GM12878 (cell line): ENCODE results near the gene TES. TPM values are rescaled to one million over a fixed set of nuclear protein-coding genes. Genes with fewer than 3 reads are reported as not detected.

ENCODE experiments used
- ATAC-seq: fragments of 200-7000 bp; cut with Tn5 transposase; 3 replicates; pipeline ENCODE4 v1.9.1; 2020; ENCODE audit warnings: mild to moderate bottlenecking, moderate library complexity
- BruUV-seq: library from RNA; stranded (reverse); fragments of 400-500 nt; replicated peaks from 2 replicates; lab custom pipeline; 2021; lab: Mats Ljungman, UMichigan
- CTCF ChIA-PET: fragments of 300-600 bp; sonication (Branson Sonifier 250); formaldehyde crosslinking; extraction: SDS; loops from one replicate; lab custom pipeline; 2021; ENCODE audit warnings: inconsistent platforms; lab: Yijun Ruan, JAX
- POLR2A ChIA-PET: fragments of 350-600 bp; formaldehyde crosslinking; extraction: SDS; loops from one replicate; lab custom pipeline; 2021; ENCODE audit warnings: inconsistent platforms; lab: Charles Lee
- RAD21 ChIA-PET: fragments of 300-600 bp; sonication (Branson Sonifier 250); formaldehyde crosslinking; loops from one replicate; lab custom pipeline; 2023; ENCODE audit warnings: antibody characterized with exemption; ENCODE audit not compliant: unreplicated experiment; lab: Charles Lee
- SMC1A ChIA-PET: fragments of 300-600 bp; sonication (Branson Sonifier 250); formaldehyde crosslinking; loops from one replicate; lab custom pipeline; 2023; ENCODE audit not compliant: unreplicated experiment, uncharacterized antibody; lab: Charles Lee
- DNase-seq: peaks from one replicate; pipeline ENCODE4 v3.0.0-alpha.2; 2011; ENCODE audit warnings: low read depth, low spot score
- FAIRE-seq: peaks from 3 replicates; lab custom pipeline; 2011; peaks lifted over from hg19 to GRCh38; lab: Jason Lieb, UNC
- H2AFZ ChIP-seq: 2 replicates; pipeline ENCODE4 v1.6.0; 2011; ENCODE audit warnings: low read depth, low read length, control low read depth; ENCODE audit not compliant: control insufficient read depth
- H3K27ac ChIP-seq: 2 replicates; pipeline ENCODE4 v1.5.1; 2011; ENCODE audit warnings: control low read depth; ENCODE audit not compliant: control insufficient read depth, insufficient read depth
- H3K27me3 ChIP-seq, 2 experiments: replicated peaks in 1 of 2; 2 replicates each; pipeline versions ENCODE4 v1.6.0 to v1.6.1; 2011; ENCODE audit warnings: low read length in 1 of 2; ENCODE audit not compliant: control insufficient read depth in 2 of 2, insufficient read depth in 2 of 2
- H3K36me3 ChIP-seq, 2 experiments: 2 replicates each; pipeline ENCODE4 v1.5.1; 2011; ENCODE audit warnings: low read length in 1 of 2; ENCODE audit not compliant: control insufficient read depth in 2 of 2, insufficient read depth in 2 of 2
- H3K4me1 ChIP-seq: 2 replicates; pipeline ENCODE4 v1.6.1; 2011; ENCODE audit warnings: mild to moderate bottlenecking, low read length, moderate library complexity, mixed read lengths; ENCODE audit not compliant: control insufficient read depth, insufficient read depth
- H3K4me2 ChIP-seq: 2 replicates; pipeline ENCODE4 v1.6.0; 2011; ENCODE audit warnings: control low read depth; ENCODE audit not compliant: control insufficient read depth, insufficient read depth
- H3K4me3 ChIP-seq: fragments of 200-600 bp; sonication (generic); 2 replicates; pipeline ENCODE4 v1.5.1; 2016
- H3K79me2 ChIP-seq: 2 replicates; pipeline ENCODE4 v1.6.0; 2011; ENCODE audit warnings: low read length; ENCODE audit not compliant: control insufficient read depth, insufficient read depth
- H3K9ac ChIP-seq: 2 replicates; pipeline ENCODE4 v1.8.0; 2011; ENCODE audit warnings: low read length, control low read depth, mixed read lengths; ENCODE audit not compliant: control insufficient read depth, insufficient read depth
- H3K9me3 ChIP-seq: replicated peaks from 3 replicates; pipeline ENCODE4 v1.5.1; 2011; ENCODE audit warnings: mild to moderate bottlenecking, low read length; ENCODE audit not compliant: control insufficient read depth, insufficient read depth
- H4K20me1 ChIP-seq: 2 replicates; pipeline ENCODE4 v1.6.0; 2011; ENCODE audit not compliant: control insufficient read depth, insufficient read depth
- ATF7 ChIP-seq: fragments of 450-650 bp; IDR thresholded peaks from 2 replicates; pipeline ENCODE4 v1.6.1; 2016; ENCODE audit warnings: low read depth, mild to moderate bottlenecking
- BHLHE40 ChIP-seq, 2 experiments: fragments of 450-650 bp in 1 of 2; IDR thresholded peaks; 2 replicates each; pipeline ENCODE4 v1.6.1; 2011 to 2017; ENCODE audit warnings: low read depth in 2 of 2, borderline replicate concordance in 1 of 2, improper control_type of control experiment in 1 of 2, low read length in 1 of 2, mild to moderate bottlenecking in 1 of 2
- CREB1 ChIP-seq: IDR thresholded peaks from 2 replicates; pipeline ENCODE4 v1.6.1; 2012; ENCODE audit warnings: low read depth, mild to moderate bottlenecking, inconsistent platforms
- NFYA ChIP-seq: IDR thresholded peaks from 2 replicates; pipeline ENCODE4 v1.6.1; 2011; ENCODE audit warnings: low read depth, mild to moderate bottlenecking, low read length, improper control_type of control experiment, borderline replicate concordance
- NR2C2 ChIP-seq: IDR thresholded peaks from 2 replicates; pipeline ENCODE4 v1.6.1; 2011; ENCODE audit warnings: borderline replicate concordance, low read depth; ENCODE audit not compliant: control insufficient read depth, insufficient read length
- PBX3 ChIP-seq: IDR thresholded peaks from 2 replicates; pipeline ENCODE4 v1.6.1; 2011; ENCODE audit warnings: mild to moderate bottlenecking, low read depth, low read length, moderate library complexity; ENCODE audit not compliant: insufficient replicate concordance
- SPI1 ChIP-seq: IDR thresholded peaks from 2 replicates; pipeline ENCODE4 v1.6.1; 2011; ENCODE audit warnings: low read depth, mild to moderate bottlenecking, low read length, moderate library complexity, borderline replicate concordance; ENCODE audit not compliant: insufficient read depth
- WRNIP1 ChIP-seq: IDR thresholded peaks from 2 replicates; pipeline ENCODE4 v1.6.1; 2011; ENCODE audit warnings: low read depth, low read length, improper control_type of control experiment, borderline replicate concordance
- ZBTB40 ChIP-seq: fragments of 450-650 bp; IDR thresholded peaks from 2 replicates; pipeline ENCODE4 v1.6.1; 2016; ENCODE audit warnings: mild to moderate bottlenecking, moderate library complexity, borderline replicate concordance
- WGBS: methylation state at CpG from one replicate; pipeline ENCODE4 v1.1.6; 2016; ENCODE audit warnings: low lambda C conversion rate; ENCODE audit not compliant: insufficient replicate concordance, insufficient coverage; ENCODE audit errors: missing lambda C conversion rate; 5-methylcytosine and 5-hydroxymethylcytosine counted together
- in situ Hi-C: fragments of 300-500 bp; cut with MboI; formaldehyde crosslinking; loops from 9 replicates; pipeline ENCODE4 v1.14.3; 2018; ENCODE audit warnings: mixed read lengths
- intact Hi-C: fragments of 100-400 bp; cut with micrococcal nuclease; formaldehyde crosslinking; loops from one replicate; pipeline ENCODE4 v1.14.2; 2022; ENCODE audit not compliant: unreplicated experiment
- polyA plus RNA-seq, 11 experiments: library from polyadenylated mRNA; depleted of rRNA in 4 of 11; unstranded in 6 of 11; stranded (reverse) in 5 of 11; fragments of >200 nt; fragmentation: Nextera tagmentation in 4 of 11; fragmentation: Illumina TruSeq in 1 of 11; extraction: Ambion mirVana in 4 of 11; extraction: Trizol in 1 of 11; gene quantifications; 1 replicate in 1 of 11; 2 replicates in 10 of 11; pipeline versions ENCODE4 v1.2.1 to v1.2.3, GENCODE V29; 2011 to 2016; ENCODE audit warnings: inconsistent platforms in 2 of 11, missing spikeins in 2 of 11, low read depth in 1 of 11
- total RNA-seq, 4 experiments: library from RNA; depleted of rRNA in 3 of 4; stranded (reverse); fragments of >200 nt in 3 of 4; fragmentation: Illumina TruSeq in 1 of 4; extraction: Trizol in 1 of 4; gene quantifications; 2 replicates each; pipeline versions ENCODE4 v1.2.1 to v1.2.3, GENCODE V29; 2013 to 2021
- TF ChIP-seq, protein P1 (sequence below): fragments of 450-650 bp; IDR thresholded peaks from 2 replicates; pipeline ENCODE4 v1.6.1; 2016; ENCODE audit warnings: mild to moderate bottlenecking

The TES gene
- total and polyA plus RNA-seq, 10 of the 15 experiments (the other 5 are each of a cell fraction or from before 2014, with no cell fraction given) = 31.2 to 77.5 (median 59.2) TPM

- TF ChIP-seq PBX3 (no peak), ATF7 (no peak), CREB1 (no peak)
These were observed 13.4 kb upstream of the TES start (continued) for GRCh38 chr7:116196947-116197346.

GRCh38 chr7:116197360-116197759 lies 13.0 kb upstream of the TES start:
- H3K36me3 ChIP-seq = no peaks in the 10 kb centered on the region
- no peak overlapping the region for H3K4me2 ChIP-seq
- DNase-seq = no peak
- ChIA-PET RAD21 (no interaction called here), SMC1A (interaction anchor here (1.3 to 1.4 kb wide), 2 partner anchors 12 to 21 kb away, joined by 3 read pairs; no protein-coding TSS in a partner anchor), POLR2A (no interaction called here), CTCF (interaction anchor here (1.3 to 2.3 kb wide), 3 partner anchors 8 to 25 kb away, joined by 4 to 10 read pairs (median 4); no protein-coding TSS in a partner anchor)
- 58% methylated on average over 3 of the region's 3 CpGs for WGBS
- H3K9me3 ChIP-seq = no peaks in the 10 kb centered on the region
- no peaks in the 10 kb centered on the region for H3K79me2 ChIP-seq
- H3K9ac ChIP-seq = no peak overlapping the region
- H2AFZ ChIP-seq = no peak overlapping the region
- H4K20me1 ChIP-seq = no peaks in the 10 kb centered on the region
- no peaks in the 10 kb centered on the region for H3K4me1 ChIP-seq
- ATAC-seq = no peak
- no TSS peak for BruUV-seq
- no peak overlapping the region for H3K27ac ChIP-seq
- no peak for FAIRE-seq
- no peak overlapping the region for H3K4me3 ChIP-seq
- H3K27me3 ChIP-seq = no peaks in the 10 kb centered on the region; a peak in 1 of 4 replicates
- no peak for TF ChIP-seq BHLHE40 (IDR thresholded peaks at IDR 0.05; ENCODE audit: borderline replicate concordance in 1 of 2, low read depth in 2 of 2, low read length in 1 of 2)
- TF ChIP-seq NFYA = no peak
- no peak for TF ChIP-seq ZBTB40
- no peak for TF ChIP-seq SPI1
- TF ChIP-seq, protein P1, sequence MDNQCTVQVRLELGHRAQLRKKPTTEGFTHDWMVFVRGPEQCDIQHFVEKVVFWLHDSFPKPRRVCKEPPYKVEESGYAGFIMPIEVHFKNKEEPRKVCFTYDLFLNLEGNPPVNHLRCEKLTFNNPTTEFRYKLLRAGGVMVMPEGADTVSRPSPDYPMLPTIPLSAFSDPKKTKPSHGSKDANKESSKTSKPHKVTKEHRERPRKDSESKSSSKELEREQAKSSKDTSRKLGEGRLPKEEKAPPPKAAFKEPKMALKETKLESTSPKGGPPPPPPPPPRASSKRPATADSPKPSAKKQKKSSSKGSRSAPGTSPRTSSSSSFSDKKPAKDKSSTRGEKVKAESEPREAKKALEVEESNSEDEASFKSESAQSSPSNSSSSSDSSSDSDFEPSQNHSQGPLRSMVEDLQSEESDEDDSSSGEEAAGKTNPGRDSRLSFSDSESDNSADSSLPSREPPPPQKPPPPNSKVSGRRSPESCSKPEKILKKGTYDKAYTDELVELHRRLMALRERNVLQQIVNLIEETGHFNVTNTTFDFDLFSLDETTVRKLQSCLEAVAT = no peak
- no peak for TF ChIP-seq WRNIP1
- no peak for TF ChIP-seq NR2C2
- intact Hi-C loops (no loop called here), in situ Hi-C loops (no loop called here)
